Measurements from ENCODE around the gene MAP3K20. TPM values are rescaled to one million over a fixed set of nuclear protein-coding genes. Genes with fewer than 3 reads are reported as not detected.

The MAP3K20 gene
- total and polyA plus RNA-seq, 10 of the 15 experiments (the other 5 are each of a cell fraction or from before 2014, with no cell fraction given), result 0.04 to 5.6 (median 2.3) TPM

DNA sequence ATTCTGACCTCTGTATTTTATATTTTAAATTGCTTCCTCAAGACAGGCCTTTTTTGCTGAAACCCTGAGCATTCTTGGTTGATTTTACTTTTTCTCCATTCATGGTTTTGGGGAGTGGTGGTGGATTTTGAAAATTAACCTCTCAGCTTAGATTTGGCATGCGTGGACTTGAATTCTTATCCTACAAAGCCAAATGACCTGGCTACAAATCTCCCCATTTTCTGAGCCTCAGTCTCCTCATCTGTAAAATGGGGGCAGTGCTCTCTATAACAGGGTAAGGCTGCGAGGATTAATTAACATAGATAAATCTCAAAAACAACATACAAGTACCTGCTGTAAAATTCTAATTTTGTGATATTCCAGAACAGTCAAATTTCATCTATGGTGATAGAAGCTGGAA lies 175.6 kb downstream of the MAP3K20 start:
- in situ Hi-C loops (cut with MboI), result no loop called here
- ChIA-PET CTCF (no interaction called here), RAD21 (ENCODE audit: unreplicated experiment) (no interaction called here), SMC1A (ENCODE audit: uncharacterized antibody, unreplicated experiment) (no interaction called here), POLR2A (no interaction called here)
- Histone ChIP-seq H3K9ac (ENCODE audit: control insufficient read depth, insufficient read depth, low read length) (no peak overlapping the region), H4K20me1 (ENCODE audit: control insufficient read depth, insufficient read depth) (no peaks in the 10 kb centered on the region), H3K4me3 (no peak overlapping the region), H3K27me3 (replicated peaks in 1 of 2; ENCODE audit: control insufficient read depth in 2 of 2, insufficient read depth in 2 of 2, low read length in 1 of 2) (no peaks in the 10 kb centered on the region; a peak in 1 of 4 replicates), H3K36me3 (ENCODE audit: control insufficient read depth in 2 of 2, insufficient read depth in 2 of 2, low read length in 1 of 2) (no peaks in the 10 kb centered on the region), H3K79me2 (ENCODE audit: control insufficient read depth, insufficient read depth, low read length) (no peaks in the 10 kb centered on the region), H3K4me1 (ENCODE audit: control insufficient read depth, insufficient read depth, low read length) (no peaks in the 10 kb centered on the region), H3K9me3 (replicated peaks; ENCODE audit: control insufficient read depth, insufficient read depth, low read length) (no peaks in the 10 kb centered on the region), H3K4me2 (ENCODE audit: control insufficient read depth, insufficient read depth) (no peak overlapping the region), H3K27ac (ENCODE audit: control insufficient read depth, insufficient read depth) (no peak overlapping the region), H2AFZ (ENCODE audit: control insufficient read depth, low read depth, low read length) (no peak overlapping the region)
- 97% methylated on average over 2 of the region's 2 CpGs for WGBS (ENCODE audit: insufficient coverage, insufficient replicate concordance, low lambda C conversion rate, missing lambda C conversion rate)
- TF ChIP-seq, protein P1, sequence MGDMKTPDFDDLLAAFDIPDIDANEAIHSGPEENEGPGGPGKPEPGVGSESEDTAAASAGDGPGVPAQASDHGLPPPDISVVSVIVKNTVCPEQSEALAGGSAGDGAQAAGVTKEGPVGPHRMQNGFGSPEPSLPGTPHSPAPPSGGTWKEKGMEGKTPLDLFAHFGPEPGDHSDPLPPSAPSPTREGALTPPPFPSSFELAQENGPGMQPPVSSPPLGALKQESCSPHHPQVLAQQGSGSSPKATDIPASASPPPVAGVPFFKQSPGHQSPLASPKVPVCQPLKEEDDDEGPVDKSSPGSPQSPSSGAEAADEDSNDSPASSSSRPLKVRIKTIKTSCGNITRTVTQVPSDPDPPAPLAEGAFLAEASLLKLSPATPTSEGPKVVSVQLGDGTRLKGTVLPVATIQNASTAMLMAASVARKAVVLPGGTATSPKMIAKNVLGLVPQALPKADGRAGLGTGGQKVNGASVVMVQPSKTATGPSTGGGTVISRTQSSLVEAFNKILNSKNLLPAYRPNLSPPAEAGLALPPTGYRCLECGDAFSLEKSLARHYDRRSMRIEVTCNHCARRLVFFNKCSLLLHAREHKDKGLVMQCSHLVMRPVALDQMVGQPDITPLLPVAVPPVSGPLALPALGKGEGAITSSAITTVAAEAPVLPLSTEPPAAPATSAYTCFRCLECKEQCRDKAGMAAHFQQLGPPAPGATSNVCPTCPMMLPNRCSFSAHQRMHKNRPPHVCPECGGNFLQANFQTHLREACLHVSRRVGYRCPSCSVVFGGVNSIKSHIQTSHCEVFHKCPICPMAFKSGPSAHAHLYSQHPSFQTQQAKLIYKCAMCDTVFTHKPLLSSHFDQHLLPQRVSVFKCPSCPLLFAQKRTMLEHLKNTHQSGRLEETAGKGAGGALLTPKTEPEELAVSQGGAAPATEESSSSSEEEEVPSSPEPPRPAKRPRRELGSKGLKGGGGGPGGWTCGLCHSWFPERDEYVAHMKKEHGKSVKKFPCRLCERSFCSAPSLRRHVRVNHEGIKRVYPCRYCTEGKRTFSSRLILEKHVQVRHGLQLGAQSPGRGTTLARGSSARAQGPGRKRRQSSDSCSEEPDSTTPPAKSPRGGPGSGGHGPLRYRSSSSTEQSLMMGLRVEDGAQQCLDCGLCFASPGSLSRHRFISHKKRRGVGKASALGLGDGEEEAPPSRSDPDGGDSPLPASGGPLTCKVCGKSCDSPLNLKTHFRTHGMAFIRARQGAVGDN (IDR thresholded peaks at IDR 0.05), result no peak
- FAIRE-seq (no peak), DNase-seq (ENCODE audit: low read depth, low spot score) (no peak), ATAC-seq (no peak)
- intact Hi-C loops (cut with micrococcal nuclease; ENCODE audit: unreplicated experiment), result no loop called here
- BruUV-seq (replicated peaks), result no TSS peak

DNA sequence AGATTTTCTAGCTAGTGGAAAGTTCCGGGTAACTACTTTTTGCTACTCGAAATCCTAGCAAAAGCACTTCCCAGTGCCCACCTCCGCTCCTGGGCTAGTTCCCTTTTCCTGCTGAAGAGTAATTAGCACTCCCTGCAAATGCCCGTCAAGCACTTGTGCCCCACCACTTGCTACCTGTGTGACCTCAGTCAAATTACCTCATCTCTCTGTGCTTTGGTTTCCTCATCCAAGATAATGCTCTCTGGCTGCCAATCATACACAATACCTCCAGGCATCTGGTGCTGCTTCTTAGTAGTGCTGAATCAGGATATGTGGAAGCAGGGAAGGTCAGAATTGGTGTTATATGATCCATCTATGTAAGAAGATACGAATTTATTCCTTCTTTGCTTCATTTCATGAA lies 176.9 kb downstream of the MAP3K20 start:
- in situ Hi-C loops (cut with MboI), result no loop called here
- 85% methylated on average over 5 of the region's 5 CpGs for WGBS (ENCODE audit: insufficient coverage, insufficient replicate concordance, low lambda C conversion rate, missing lambda C conversion rate)
- no peak for TF ChIP-seq CBX3 (IDR thresholded peaks at IDR 0.05; ENCODE audit: borderline replicate concordance, low read depth)
- TF ChIP-seq FOXK2 (IDR thresholded peaks at IDR 0.05), result no peak
- TF ChIP-seq ZNF384 (IDR thresholded peaks at IDR 0.05; ENCODE audit: borderline replicate concordance, low read depth, low read length), result no peak
- TF ChIP-seq, protein P2, sequence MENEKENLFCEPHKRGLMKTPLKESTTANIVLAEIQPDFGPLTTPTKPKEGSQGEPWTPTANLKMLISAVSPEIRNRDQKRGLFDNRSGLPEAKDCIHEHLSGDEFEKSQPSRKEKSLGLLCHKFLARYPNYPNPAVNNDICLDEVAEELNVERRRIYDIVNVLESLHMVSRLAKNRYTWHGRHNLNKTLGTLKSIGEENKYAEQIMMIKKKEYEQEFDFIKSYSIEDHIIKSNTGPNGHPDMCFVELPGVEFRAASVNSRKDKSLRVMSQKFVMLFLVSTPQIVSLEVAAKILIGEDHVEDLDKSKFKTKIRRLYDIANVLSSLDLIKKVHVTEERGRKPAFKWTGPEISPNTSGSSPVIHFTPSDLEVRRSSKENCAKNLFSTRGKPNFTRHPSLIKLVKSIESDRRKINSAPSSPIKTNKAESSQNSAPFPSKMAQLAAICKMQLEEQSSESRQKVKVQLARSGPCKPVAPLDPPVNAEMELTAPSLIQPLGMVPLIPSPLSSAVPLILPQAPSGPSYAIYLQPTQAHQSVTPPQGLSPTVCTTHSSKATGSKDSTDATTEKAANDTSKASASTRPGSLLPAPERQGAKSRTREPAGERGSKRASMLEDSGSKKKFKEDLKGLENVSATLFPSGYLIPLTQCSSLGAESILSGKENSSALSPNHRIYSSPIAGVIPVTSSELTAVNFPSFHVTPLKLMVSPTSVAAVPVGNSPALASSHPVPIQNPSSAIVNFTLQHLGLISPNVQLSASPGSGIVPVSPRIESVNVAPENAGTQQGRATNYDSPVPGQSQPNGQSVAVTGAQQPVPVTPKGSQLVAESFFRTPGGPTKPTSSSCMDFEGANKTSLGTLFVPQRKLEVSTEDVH (IDR thresholded peaks at IDR 0.05; ENCODE audit: low read depth, partially characterized antibody), result no peak
- TF ChIP-seq SMARCA5 (IDR thresholded peaks at IDR 0.05), result no peak
- no peak for TF ChIP-seq NR2F1 (conservative IDR thresholded peaks at IDR 0.05)
- TF ChIP-seq CHD4 (IDR thresholded peaks at IDR 0.05), result no peak
- no peak for TF ChIP-seq SP1 (IDR thresholded peaks at IDR 0.05; ENCODE audit: low read depth, low read length)
- TF ChIP-seq, protein P3, sequence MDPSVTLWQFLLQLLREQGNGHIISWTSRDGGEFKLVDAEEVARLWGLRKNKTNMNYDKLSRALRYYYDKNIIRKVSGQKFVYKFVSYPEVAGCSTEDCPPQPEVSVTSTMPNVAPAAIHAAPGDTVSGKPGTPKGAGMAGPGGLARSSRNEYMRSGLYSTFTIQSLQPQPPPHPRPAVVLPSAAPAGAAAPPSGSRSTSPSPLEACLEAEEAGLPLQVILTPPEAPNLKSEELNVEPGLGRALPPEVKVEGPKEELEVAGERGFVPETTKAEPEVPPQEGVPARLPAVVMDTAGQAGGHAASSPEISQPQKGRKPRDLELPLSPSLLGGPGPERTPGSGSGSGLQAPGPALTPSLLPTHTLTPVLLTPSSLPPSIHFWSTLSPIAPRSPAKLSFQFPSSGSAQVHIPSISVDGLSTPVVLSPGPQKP (IDR thresholded peaks at IDR 0.05; ENCODE audit: low read depth, low read length), result no peak
- no peak for TF ChIP-seq EZH2 (IDR thresholded peaks at IDR 0.05; ENCODE audit: borderline replicate concordance, control insufficient read depth, low read depth, low read length)

More for the DNA sequence above, 176.9 kb downstream of the MAP3K20 start:
- no peaks in the 10 kb centered on the region for H4K20me1 ChIP-seq (ENCODE audit: control insufficient read depth, insufficient read depth)
- POLR2A ChIA-PET, result no interaction called here
- CTCF ChIA-PET, result no interaction called here
- no peak overlapping the region for H3K9ac ChIP-seq (ENCODE audit: control insufficient read depth, insufficient read depth, low read length)
- FAIRE-seq, result no peak
- H3K27me3 ChIP-seq (replicated peaks in 1 of 2; ENCODE audit: control insufficient read depth in 2 of 2, insufficient read depth in 2 of 2, low read length in 1 of 2), result no peaks in the 10 kb centered on the region; a peak in 1 of 4 replicates
- no TSS peak for BruUV-seq (replicated peaks)
- H3K27ac ChIP-seq (ENCODE audit: control insufficient read depth, insufficient read depth), result no peak overlapping the region
- DNase-seq (ENCODE audit: low read depth, low spot score), result no peak
- intact Hi-C loops (cut with micrococcal nuclease; ENCODE audit: unreplicated experiment), result no loop called here
- H3K9me3 ChIP-seq (replicated peaks; ENCODE audit: control insufficient read depth, insufficient read depth, low read length), result no peaks in the 10 kb centered on the region
- ATAC-seq, result no peak
- H3K4me1 ChIP-seq (ENCODE audit: control insufficient read depth, insufficient read depth, low read length), result no peaks in the 10 kb centered on the region
- RAD21 ChIA-PET (ENCODE audit: unreplicated experiment), result no interaction called here
- no peak overlapping the region for H3K4me3 ChIP-seq
- SMC1A ChIA-PET (ENCODE audit: uncharacterized antibody, unreplicated experiment), result no interaction called here
- no peak overlapping the region for H3K4me2 ChIP-seq (ENCODE audit: control insufficient read depth, insufficient read depth)
- H3K79me2 ChIP-seq (ENCODE audit: control insufficient read depth, insufficient read depth, low read length), result no peaks in the 10 kb centered on the region
- H2AFZ ChIP-seq (ENCODE audit: control insufficient read depth, low read depth, low read length), result no peak overlapping the region
- H3K36me3 ChIP-seq (ENCODE audit: control insufficient read depth in 2 of 2, insufficient read depth in 2 of 2, low read length in 1 of 2), result no peaks in the 10 kb centered on the region
